Gastroesophageal sphincter (tissue), 3 donors: ENCODE data around the gene RITA1.

Experiments used
- EP300 ChIP-seq: sonication (generic); formaldehyde crosslinking; IDR thresholded peaks from one replicate; pipeline ENCODE4 v1.6.1; 2017; ENCODE audit warnings: antibody characterized with exemption, mild to moderate bottlenecking
- POLR2AphosphoS5 ChIP-seq: sonication (generic); formaldehyde crosslinking; IDR thresholded peaks from one replicate; pipeline ENCODE4 v1.6.1; 2017; ENCODE audit warnings: antibody characterized with exemption
- TF ChIP-seq, protein P1 (sequence below), 4 experiments: fragments of 200-600 bp in 2 of 4; fragments of 450-650 bp in 2 of 4; sonication (generic) in 1 of 4; IDR thresholded peaks; one replicate each; pipeline ENCODE4 v1.5.1; 2017 to 2019; ENCODE audit warnings: antibody characterized with exemption in 4 of 4, mild to moderate bottlenecking in 2 of 4, moderate library complexity in 2 of 4

GRCh38 chr12:113162102-113163029 lies 23.2 kb upstream of the RITA1 start:
- TF ChIP-seq, protein P1, sequence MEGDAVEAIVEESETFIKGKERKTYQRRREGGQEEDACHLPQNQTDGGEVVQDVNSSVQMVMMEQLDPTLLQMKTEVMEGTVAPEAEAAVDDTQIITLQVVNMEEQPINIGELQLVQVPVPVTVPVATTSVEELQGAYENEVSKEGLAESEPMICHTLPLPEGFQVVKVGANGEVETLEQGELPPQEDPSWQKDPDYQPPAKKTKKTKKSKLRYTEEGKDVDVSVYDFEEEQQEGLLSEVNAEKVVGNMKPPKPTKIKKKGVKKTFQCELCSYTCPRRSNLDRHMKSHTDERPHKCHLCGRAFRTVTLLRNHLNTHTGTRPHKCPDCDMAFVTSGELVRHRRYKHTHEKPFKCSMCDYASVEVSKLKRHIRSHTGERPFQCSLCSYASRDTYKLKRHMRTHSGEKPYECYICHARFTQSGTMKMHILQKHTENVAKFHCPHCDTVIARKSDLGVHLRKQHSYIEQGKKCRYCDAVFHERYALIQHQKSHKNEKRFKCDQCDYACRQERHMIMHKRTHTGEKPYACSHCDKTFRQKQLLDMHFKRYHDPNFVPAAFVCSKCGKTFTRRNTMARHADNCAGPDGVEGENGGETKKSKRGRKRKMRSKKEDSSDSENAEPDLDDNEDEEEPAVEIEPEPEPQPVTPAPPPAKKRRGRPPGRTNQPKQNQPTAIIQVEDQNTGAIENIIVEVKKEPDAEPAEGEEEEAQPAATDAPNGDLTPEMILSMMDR (IDR thresholded peaks at IDR 0.05), result no peak
- no peak for TF ChIP-seq EP300
- no peak for TF ChIP-seq POLR2AphosphoS5
